Measurements from ENCODE around the gene GNAL. TPM values are rescaled to one million over a fixed set of nuclear protein-coding genes. Genes with fewer than 3 reads are reported as not detected.
"Not testable (repeated sequence)": the region's sequence is repeated elsewhere in the genome, so short reads cannot be mapped to it uniquely, and the experiment has no call there.

The GNAL gene
- 0.06 and 0.15 TPM in 2 replicates for total RNA-seq (2021)
- percentile 10 among the genes with signal in this experiment for Bru-seq, nascent RNA
- BruChase-seq, experiment 1, labeled RNA remaining after a 2-hour chase: percentile 5 among the genes with signal in this experiment
- percentile 6 among the genes with signal in this experiment for BruChase-seq, experiment 2, labeled RNA remaining after a 6-hour chase
- long read RNA-seq: 0 reads

DNA sequence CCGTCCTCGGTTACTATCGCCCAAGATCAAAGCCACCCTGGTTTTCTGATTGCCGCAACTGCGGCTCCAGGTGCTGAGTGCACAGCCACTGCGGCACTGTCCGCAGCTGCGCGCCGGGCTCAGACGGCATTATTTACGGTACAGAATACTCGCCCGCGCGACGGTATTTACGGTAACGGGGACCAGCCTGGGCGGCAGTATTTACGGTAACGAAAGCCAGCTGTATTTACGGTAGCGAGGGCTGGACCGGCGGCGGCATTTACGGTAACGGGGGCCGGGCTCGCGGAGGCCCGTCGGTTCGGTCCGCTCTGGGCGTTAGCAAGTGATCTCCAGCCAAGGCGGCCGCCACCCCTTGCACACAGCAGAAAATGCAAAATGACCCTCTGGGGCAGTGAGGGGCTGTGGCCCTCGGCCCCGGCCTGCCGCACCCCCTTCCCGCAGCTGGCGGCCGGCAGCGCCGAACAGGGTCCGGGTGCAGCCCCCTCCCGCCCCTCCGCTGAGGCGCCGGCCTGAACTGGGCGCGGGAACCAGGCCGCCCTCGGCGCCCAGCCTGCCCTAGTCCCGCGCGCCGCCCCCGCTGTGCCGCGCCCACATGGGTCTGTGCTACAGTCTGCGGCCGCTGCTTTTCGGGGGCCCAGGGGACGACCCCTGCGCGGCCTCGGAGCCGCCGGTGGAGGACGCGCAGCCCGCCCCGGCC is at the start of gene GNAL:
GNAL (plus strand) TSS at position 293 of the 697 bp plus-strand sequence; CDS start at position 593, 300 bp downstream.
- no peaks in the 10 kb centered on the region for H3K9me3 ChIP-seq (ENCODE audit: low read depth, low read length, poor library complexity, severe bottlenecking)
- H3K4me1 ChIP-seq (ENCODE audit: insufficient read depth, low read length, poor library complexity, severe bottlenecking): peaks cover 9% of the 10 kb centered on the region
- BruUV-seq (replicated peaks): no TSS peak
- H3K4me3 ChIP-seq (ENCODE audit: low read depth, low read length, poor library complexity, severe bottlenecking): peak within 1 kb of the TSS; percentile 42
- H3K27me3 ChIP-seq (replicated peaks; ENCODE audit: insufficient read depth, low read depth, low read length, poor library complexity): peaks cover 56% of the 10 kb centered on the region
- peak; percentile 67 for TF ChIP-seq EZH2 (IDR thresholded peaks at IDR 0.05; ENCODE audit: borderline replicate concordance, low read depth, low read length, poor library complexity, severe bottlenecking)
- TF ChIP-seq, protein P1, sequence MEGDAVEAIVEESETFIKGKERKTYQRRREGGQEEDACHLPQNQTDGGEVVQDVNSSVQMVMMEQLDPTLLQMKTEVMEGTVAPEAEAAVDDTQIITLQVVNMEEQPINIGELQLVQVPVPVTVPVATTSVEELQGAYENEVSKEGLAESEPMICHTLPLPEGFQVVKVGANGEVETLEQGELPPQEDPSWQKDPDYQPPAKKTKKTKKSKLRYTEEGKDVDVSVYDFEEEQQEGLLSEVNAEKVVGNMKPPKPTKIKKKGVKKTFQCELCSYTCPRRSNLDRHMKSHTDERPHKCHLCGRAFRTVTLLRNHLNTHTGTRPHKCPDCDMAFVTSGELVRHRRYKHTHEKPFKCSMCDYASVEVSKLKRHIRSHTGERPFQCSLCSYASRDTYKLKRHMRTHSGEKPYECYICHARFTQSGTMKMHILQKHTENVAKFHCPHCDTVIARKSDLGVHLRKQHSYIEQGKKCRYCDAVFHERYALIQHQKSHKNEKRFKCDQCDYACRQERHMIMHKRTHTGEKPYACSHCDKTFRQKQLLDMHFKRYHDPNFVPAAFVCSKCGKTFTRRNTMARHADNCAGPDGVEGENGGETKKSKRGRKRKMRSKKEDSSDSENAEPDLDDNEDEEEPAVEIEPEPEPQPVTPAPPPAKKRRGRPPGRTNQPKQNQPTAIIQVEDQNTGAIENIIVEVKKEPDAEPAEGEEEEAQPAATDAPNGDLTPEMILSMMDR (conservative IDR thresholded peaks at IDR 0.05; ENCODE audit: low read depth, low read length): no peak
- CTCF ChIA-PET: no interaction called here
- peak; percentile 80 for DNase-seq (ENCODE audit: low spot score)
- intact Hi-C loops (cut with micrococcal nuclease; ENCODE audit: unreplicated experiment): no loop called here
- no peaks in the 10 kb centered on the region for H3K36me3 ChIP-seq (ENCODE audit: insufficient read depth, low read length, poor library complexity, severe bottlenecking)
- H3K27ac ChIP-seq (ENCODE audit: low read depth, low read length, poor library complexity, severe bottlenecking): no peak within 1 kb of the TSS
- POLR2A ChIA-PET (ENCODE audit: low non-redundant PET): no interaction called here

GRCh38 chr18:11647310-11647709 is 41.8 kb upstream of the GNAL start:
- CTCF ChIA-PET; intact Hi-C loops (cut with micrococcal nuclease; ENCODE audit: unreplicated experiment): not testable (repeated sequence)

GRCh38 chr18:11647804-11648203 is 41.3 kb upstream of the GNAL start:
- CTCF ChIA-PET; DNase-seq (ENCODE audit: low spot score); H3K36me3 ChIP-seq (ENCODE audit: insufficient read depth, low read length, poor library complexity, severe bottlenecking); POLR2A ChIA-PET (ENCODE audit: low non-redundant PET); H3K27ac ChIP-seq (ENCODE audit: low read depth, low read length, poor library complexity, severe bottlenecking); BruUV-seq (replicated peaks); H3K4me1 ChIP-seq (ENCODE audit: insufficient read depth, low read length, poor library complexity, severe bottlenecking); H3K27me3 ChIP-seq (replicated peaks; ENCODE audit: insufficient read depth, low read depth, low read length, poor library complexity); intact Hi-C loops (cut with micrococcal nuclease; ENCODE audit: unreplicated experiment); H3K9me3 ChIP-seq (ENCODE audit: low read depth, low read length, poor library complexity, severe bottlenecking); H3K4me3 ChIP-seq (ENCODE audit: low read depth, low read length, poor library complexity, severe bottlenecking): not testable (repeated sequence)

More at GRCh38 chr18:11647310-11647709, 41.8 kb upstream of the GNAL start:
- H3K9me3 ChIP-seq (ENCODE audit: low read depth, low read length, poor library complexity, severe bottlenecking); H3K4me1 ChIP-seq (ENCODE audit: insufficient read depth, low read length, poor library complexity, severe bottlenecking); BruUV-seq (replicated peaks); H3K4me3 ChIP-seq (ENCODE audit: low read depth, low read length, poor library complexity, severe bottlenecking); H3K27me3 ChIP-seq (replicated peaks; ENCODE audit: insufficient read depth, low read depth, low read length, poor library complexity); H3K27ac ChIP-seq (ENCODE audit: low read depth, low read length, poor library complexity, severe bottlenecking); H3K36me3 ChIP-seq (ENCODE audit: insufficient read depth, low read length, poor library complexity, severe bottlenecking); DNase-seq (ENCODE audit: low spot score); POLR2A ChIA-PET (ENCODE audit: low non-redundant PET): not testable (repeated sequence)

GRCh38 chr18:11649839-11650238 is 39.2 kb upstream of the GNAL start:
- Histone ChIP-seq H3K9me3 (ENCODE audit: low read depth, low read length, poor library complexity, severe bottlenecking) (no peaks in the 10 kb centered on the region), H3K4me1 (ENCODE audit: insufficient read depth, low read length, poor library complexity, severe bottlenecking) (no peaks in the 10 kb centered on the region), H3K27me3 (replicated peaks; ENCODE audit: insufficient read depth, low read depth, low read length, poor library complexity) (peaks cover 23% of the 10 kb centered on the region), H3K4me3 (ENCODE audit: low read depth, low read length, poor library complexity, severe bottlenecking) (no peak overlapping the region), H3K27ac (ENCODE audit: low read depth, low read length, poor library complexity, severe bottlenecking) (no peak overlapping the region), H3K36me3 (ENCODE audit: insufficient read depth, low read length, poor library complexity, severe bottlenecking) (no peaks in the 10 kb centered on the region)
- TF ChIP-seq, protein P1 (conservative IDR thresholded peaks at IDR 0.05; ENCODE audit: low read depth, low read length): no peak
- no peak for TF ChIP-seq EZH2 (IDR thresholded peaks at IDR 0.05; ENCODE audit: borderline replicate concordance, low read depth, low read length, poor library complexity, severe bottlenecking)
- DNase-seq (ENCODE audit: low spot score): no peak
- POLR2A ChIA-PET (ENCODE audit: low non-redundant PET): no interaction called here
- intact Hi-C loops (cut with micrococcal nuclease; ENCODE audit: unreplicated experiment): loop anchor here (10.0 kb wide), 1 partner anchor 225 kb away; no protein-coding TSS in a partner anchor
- CTCF ChIA-PET: no interaction called here
- BruUV-seq (replicated peaks): no TSS peak

Data from A673 (cell line).